ENCODE data around the gene MARK1. TPM values are rescaled to one million over a fixed set of nuclear protein-coding genes. Genes with fewer than 3 reads are reported as not detected.

Gene MARK1
- total and polyA plus RNA-seq, 10 of the 15 experiments (the other 5 are each of a cell fraction or from before 2014, with no cell fraction given), result 0.02 to 0.67 (median 0.12) TPM; not detected in 6

DNA sequence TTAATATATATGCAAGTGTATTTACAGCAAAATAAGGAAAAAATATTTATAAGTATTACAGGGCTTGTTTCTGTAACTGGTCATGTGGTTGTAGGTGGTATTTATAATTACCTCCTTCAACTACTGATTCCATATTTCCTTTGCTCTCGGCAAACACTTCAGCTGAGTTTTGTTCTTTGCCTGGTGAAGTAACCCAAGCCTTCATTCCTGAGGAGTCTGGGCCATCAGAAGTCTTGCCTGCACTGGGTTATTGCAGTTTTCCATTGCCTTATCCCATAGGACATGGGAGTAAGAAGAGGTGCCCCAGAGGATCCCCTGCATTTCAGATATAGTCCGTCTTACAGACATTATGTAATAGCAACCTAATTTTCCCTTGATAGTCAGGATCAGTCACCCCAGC lies 23.8 kb downstream of the MARK1 start:
- H3K4me3 ChIP-seq, result no peak overlapping the region
- no peaks in the 10 kb centered on the region; a peak in 1 of 4 replicates for H3K27me3 ChIP-seq (replicated peaks in 1 of 2; ENCODE audit: control insufficient read depth in 2 of 2, insufficient read depth in 2 of 2, low read length in 1 of 2)
- intact Hi-C loops (cut with micrococcal nuclease; ENCODE audit: unreplicated experiment), result no loop called here
- H3K9me3 ChIP-seq (replicated peaks; ENCODE audit: control insufficient read depth, insufficient read depth, low read length), result no peaks in the 10 kb centered on the region
- H3K36me3 ChIP-seq (ENCODE audit: control insufficient read depth in 2 of 2, insufficient read depth in 2 of 2, low read length in 1 of 2), result no peaks in the 10 kb centered on the region
- H3K4me1 ChIP-seq (ENCODE audit: control insufficient read depth, insufficient read depth, low read length), result no peaks in the 10 kb centered on the region
- POLR2A ChIA-PET, result no interaction called here
- RAD21 ChIA-PET (ENCODE audit: unreplicated experiment), result no interaction called here
- H3K79me2 ChIP-seq (ENCODE audit: control insufficient read depth, insufficient read depth, low read length), result no peaks in the 10 kb centered on the region
- no peak overlapping the region for H3K4me2 ChIP-seq (ENCODE audit: control insufficient read depth, insufficient read depth)
- no peak overlapping the region for H3K27ac ChIP-seq (ENCODE audit: control insufficient read depth, insufficient read depth)
- FAIRE-seq (no peak), ATAC-seq (no peak), DNase-seq (ENCODE audit: low read depth, low spot score) (no peak)
- CTCF ChIA-PET, result no interaction called here
- no TSS peak for BruUV-seq (replicated peaks)
- WGBS (ENCODE audit: insufficient coverage, insufficient replicate concordance, low lambda C conversion rate, missing lambda C conversion rate), result 53% methylated on average over 2 of the region's 2 CpGs
- H3K9ac ChIP-seq (ENCODE audit: control insufficient read depth, insufficient read depth, low read length), result no peak overlapping the region
- no peaks in the 10 kb centered on the region for H4K20me1 ChIP-seq (ENCODE audit: control insufficient read depth, insufficient read depth)
- H2AFZ ChIP-seq (ENCODE audit: control insufficient read depth, low read depth, low read length), result no peak overlapping the region
- SMC1A ChIA-PET (ENCODE audit: uncharacterized antibody, unreplicated experiment), result interaction anchor here (0.9 to 2.3 kb wide), 3 partner anchors 10 to 34 kb away, joined by 3 to 7 read pairs (median 3); no protein-coding TSS in a partner anchor
- in situ Hi-C loops (cut with MboI), result no loop called here
- TF ChIP-seq MTA3 (IDR thresholded peaks at IDR 0.05; ENCODE audit: borderline replicate concordance, low read length), result no peak
- TF ChIP-seq RAD51 (IDR thresholded peaks at IDR 0.05), result no peak
- no peak for TF ChIP-seq TCF7 (IDR thresholded peaks at IDR 0.05; ENCODE audit: borderline replicate concordance)
- TF ChIP-seq, protein P1, sequence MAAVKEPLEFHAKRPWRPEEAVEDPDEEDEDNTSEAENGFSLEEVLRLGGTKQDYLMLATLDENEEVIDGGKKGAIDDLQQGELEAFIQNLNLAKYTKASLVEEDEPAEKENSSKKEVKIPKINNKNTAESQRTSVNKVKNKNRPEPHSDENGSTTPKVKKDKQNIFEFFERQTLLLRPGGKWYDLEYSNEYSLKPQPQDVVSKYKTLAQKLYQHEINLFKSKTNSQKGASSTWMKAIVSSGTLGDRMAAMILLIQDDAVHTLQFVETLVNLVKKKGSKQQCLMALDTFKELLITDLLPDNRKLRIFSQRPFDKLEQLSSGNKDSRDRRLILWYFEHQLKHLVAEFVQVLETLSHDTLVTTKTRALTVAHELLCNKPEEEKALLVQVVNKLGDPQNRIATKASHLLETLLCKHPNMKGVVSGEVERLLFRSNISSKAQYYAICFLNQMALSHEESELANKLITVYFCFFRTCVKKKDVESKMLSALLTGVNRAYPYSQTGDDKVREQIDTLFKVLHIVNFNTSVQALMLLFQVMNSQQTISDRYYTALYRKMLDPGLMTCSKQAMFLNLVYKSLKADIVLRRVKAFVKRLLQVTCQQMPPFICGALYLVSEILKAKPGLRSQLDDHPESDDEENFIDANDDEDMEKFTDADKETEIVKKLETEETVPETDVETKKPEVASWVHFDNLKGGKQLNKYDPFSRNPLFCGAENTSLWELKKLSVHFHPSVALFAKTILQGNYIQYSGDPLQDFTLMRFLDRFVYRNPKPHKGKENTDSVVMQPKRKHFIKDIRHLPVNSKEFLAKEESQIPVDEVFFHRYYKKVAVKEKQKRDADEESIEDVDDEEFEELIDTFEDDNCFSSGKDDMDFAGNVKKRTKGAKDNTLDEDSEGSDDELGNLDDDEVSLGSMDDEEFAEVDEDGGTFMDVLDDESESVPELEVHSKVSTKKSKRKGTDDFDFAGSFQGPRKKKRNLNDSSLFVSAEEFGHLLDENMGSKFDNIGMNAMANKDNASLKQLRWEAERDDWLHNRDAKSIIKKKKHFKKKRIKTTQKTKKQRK (IDR thresholded peaks at IDR 0.05; ENCODE audit: low read depth, low read length), result no peak
- TF ChIP-seq FOS (IDR thresholded peaks at IDR 0.05; ENCODE audit: borderline replicate concordance, extremely low read depth, insufficient read length), result no peak
- TF ChIP-seq, protein P2, sequence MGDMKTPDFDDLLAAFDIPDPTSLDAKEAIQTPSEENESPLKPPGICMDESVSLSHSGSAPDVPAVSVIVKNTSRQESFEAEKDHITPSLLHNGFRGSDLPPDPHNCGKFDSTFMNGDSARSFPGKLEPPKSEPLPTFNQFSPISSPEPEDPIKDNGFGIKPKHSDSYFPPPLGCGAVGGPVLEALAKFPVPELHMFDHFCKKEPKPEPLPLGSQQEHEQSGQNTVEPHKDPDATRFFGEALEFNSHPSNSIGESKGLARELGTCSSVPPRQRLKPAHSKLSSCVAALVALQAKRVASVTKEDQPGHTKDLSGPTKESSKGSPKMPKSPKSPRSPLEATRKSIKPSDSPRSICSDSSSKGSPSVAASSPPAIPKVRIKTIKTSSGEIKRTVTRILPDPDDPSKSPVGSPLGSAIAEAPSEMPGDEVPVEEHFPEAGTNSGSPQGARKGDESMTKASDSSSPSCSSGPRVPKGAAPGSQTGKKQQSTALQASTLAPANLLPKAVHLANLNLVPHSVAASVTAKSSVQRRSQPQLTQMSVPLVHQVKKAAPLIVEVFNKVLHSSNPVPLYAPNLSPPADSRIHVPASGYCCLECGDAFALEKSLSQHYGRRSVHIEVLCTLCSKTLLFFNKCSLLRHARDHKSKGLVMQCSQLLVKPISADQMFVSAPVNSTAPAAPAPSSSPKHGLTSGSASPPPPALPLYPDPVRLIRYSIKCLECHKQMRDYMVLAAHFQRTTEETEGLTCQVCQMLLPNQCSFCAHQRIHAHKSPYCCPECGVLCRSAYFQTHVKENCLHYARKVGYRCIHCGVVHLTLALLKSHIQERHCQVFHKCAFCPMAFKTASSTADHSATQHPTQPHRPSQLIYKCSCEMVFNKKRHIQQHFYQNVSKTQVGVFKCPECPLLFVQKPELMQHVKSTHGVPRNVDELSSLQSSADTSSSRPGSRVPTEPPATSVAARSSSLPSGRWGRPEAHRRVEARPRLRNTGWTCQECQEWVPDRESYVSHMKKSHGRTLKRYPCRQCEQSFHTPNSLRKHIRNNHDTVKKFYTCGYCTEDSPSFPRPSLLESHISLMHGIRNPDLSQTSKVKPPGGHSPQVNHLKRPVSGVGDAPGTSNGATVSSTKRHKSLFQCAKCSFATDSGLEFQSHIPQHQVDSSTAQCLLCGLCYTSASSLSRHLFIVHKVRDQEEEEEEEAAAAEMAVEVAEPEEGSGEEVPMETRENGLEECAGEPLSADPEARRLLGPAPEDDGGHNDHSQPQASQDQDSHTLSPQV (IDR thresholded peaks at IDR 0.05), result no peak
- no peak for TF ChIP-seq KAT2A (conservative IDR thresholded peaks at IDR 0.05; ENCODE audit: control insufficient read depth, low read depth, low read length)
- TF ChIP-seq, protein P3, sequence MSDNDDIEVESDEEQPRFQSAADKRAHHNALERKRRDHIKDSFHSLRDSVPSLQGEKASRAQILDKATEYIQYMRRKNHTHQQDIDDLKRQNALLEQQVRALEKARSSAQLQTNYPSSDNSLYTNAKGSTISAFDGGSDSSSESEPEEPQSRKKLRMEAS (IDR thresholded peaks at IDR 0.05; ENCODE audit: low read depth, low read length), result no peak
- TF ChIP-seq, protein P4, sequence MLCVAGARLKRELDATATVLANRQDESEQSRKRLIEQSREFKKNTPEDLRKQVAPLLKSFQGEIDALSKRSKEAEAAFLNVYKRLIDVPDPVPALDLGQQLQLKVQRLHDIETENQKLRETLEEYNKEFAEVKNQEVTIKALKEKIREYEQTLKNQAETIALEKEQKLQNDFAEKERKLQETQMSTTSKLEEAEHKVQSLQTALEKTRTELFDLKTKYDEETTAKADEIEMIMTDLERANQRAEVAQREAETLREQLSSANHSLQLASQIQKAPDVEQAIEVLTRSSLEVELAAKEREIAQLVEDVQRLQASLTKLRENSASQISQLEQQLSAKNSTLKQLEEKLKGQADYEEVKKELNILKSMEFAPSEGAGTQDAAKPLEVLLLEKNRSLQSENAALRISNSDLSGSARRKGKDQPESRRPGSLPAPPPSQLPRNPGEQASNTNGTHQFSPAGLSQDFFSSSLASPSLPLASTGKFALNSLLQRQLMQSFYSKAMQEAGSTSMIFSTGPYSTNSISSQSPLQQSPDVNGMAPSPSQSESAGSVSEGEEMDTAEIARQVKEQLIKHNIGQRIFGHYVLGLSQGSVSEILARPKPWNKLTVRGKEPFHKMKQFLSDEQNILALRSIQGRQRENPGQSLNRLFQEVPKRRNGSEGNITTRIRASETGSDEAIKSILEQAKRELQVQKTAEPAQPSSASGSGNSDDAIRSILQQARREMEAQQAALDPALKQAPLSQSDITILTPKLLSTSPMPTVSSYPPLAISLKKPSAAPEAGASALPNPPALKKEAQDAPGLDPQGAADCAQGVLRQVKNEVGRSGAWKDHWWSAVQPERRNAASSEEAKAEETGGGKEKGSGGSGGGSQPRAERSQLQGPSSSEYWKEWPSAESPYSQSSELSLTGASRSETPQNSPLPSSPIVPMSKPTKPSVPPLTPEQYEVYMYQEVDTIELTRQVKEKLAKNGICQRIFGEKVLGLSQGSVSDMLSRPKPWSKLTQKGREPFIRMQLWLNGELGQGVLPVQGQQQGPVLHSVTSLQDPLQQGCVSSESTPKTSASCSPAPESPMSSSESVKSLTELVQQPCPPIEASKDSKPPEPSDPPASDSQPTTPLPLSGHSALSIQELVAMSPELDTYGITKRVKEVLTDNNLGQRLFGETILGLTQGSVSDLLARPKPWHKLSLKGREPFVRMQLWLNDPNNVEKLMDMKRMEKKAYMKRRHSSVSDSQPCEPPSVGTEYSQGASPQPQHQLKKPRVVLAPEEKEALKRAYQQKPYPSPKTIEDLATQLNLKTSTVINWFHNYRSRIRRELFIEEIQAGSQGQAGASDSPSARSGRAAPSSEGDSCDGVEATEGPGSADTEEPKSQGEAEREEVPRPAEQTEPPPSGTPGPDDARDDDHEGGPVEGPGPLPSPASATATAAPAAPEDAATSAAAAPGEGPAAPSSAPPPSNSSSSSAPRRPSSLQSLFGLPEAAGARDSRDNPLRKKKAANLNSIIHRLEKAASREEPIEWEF (IDR thresholded peaks at IDR 0.05; ENCODE audit: insufficient replicate concordance, low read depth, low read length), result no peak

Data from GM12878 (cell line).